UCSD-AML1 (cell line): ENCODE data around the gene IFNK.

Experiments
- DNase-seq: peaks from one replicate; lab custom pipeline; 2025; ENCODE audit not compliant: unreplicated experiment; lab: John Stamatoyannopoulos, UW

IFNK gene

DNA sequence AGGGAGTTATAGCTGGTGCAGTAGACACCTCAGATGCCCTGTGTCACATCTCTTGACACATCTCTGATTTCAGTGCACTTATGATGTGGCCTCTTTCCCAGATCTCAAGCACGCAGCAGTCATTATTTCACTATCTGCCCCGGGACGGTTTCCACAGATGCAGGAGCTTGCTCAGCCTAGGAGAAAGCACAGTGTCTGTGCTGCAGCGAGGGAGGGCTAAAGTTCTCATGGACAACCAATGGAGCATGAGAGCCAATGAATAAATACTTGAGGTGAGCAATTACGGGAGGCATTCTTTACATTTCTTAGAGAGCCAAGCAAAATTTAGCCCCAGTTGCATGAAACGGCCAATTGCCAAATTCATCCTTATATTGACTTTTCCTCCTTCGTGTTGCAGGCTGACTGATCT lies 12.9 kb downstream of the IFNK start:
- DNase-seq, result no peak

DNA sequence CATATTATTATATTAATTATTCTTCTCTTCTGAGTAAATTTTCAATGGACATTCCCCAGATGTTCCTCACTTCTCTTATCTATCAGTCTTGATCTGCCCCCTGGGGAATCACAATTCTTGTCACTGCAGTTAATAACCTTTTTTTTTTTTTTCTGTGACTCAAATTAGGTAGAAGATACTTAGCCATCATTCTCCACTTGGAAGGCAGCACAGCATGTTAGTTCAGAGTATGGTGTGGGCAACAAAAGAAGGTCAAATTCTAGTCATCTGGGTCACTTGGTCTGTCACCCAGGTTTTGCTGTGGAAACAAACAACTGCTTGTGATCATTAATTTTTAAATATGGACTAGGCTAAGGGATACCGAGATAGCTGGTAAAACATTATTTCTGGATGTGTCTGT lies 13.7 kb downstream of the IFNK start:
- DNase-seq, result no peak

DNA sequence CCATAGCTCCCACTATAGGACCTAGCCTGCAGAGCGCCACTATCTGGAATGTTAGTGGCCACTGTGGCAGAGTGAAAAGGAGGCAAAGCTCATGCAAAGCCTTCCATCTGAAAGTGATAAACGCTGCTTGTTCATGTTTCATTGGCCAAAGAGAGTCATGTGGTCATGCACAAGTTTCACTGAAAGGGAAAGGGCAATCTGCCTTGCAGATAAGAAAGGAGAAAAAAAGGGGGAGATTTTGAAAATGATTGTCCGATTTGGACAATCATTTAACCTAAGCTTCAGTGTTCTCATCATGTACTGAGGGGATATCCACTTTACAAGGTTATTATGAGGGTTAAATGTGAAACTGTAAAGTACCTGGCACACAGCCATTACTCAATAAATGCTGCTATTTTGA lies 14.6 kb downstream of the IFNK start:
- no peak for DNase-seq

DNA sequence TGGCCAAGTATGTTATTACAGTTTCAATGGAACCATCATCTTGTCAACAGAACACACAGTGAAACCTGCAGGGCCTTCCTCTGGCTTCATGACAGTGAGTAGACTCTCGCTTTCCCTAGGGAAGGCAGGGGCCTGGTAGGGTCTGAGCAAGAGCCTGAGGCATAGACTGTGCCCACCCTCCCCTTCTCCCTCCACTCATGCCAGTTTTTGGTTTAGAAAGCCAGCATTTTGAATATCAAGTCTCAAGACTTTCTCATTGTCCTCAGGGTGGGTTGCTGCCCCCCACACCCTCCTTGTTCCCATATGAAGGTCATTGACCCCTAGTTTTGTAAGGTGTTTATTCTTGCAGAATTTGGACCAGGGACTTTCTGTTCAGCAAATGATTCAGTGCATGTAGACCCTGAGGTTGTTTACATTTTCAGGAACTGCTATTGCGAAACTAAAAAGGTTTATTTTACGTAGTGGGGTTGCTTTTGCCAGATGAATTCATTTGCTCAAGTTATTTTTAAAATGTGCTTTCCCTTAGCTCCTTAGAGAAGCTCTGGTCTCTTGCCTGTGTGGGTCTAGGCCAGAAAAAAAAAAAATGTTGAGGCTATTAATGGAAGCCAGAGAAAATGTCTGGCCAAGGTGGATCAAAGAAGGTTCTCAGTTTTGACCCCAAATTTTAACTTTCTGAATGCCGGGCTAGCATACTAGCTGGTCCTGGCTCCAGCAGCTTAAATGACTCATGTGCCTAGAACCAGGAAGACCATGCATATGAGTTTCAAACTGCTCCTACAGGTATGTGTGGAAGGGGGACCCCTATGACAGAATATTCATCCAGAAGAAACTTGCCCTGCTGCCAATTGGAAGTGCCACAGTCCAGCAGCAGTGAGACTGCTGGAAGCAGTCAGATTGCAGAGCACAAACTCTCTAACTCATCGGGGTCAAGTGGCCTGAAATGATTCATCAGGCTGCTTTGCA lies 15.7 kb downstream of the IFNK start:
- DNase-seq, result peak; percentile 8

DNA sequence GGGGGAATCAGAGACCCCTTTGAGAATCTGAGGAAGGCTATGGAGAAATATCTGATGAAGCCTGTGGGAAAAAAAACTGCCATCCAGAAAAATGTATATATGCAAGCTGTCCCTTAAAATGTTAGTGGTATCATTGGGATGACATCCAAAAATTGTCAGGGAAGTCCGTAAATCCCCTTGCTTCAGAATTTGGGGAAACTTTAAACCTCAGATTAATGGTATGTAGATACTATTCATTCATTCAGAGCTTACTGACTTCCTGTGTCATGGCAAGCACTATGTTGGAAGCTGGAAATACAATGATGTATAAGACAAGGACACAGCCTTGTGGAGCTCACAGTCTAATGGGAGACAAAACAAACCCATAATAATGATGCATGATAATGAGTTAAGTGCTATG lies 16.4 kb downstream of the IFNK start:
- DNase-seq, result no peak

DNA sequence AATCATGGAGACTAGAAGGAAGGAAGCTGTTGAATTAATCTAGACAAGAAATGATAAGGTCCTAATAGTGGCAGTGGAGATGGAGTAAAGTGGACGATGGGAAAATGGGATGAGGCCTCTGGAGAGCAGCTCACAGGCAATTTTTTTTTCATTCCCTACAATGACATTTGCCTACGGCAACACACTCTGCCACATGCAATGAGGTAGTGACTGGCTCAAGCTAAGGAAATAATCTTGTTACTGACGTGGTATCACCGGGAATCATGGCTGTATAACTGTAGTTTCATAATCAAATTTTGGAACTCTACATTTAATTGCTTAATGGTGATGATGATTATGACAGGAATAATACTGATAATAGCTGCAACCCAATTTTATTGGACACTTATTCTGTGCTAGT lies 17.6 kb downstream of the IFNK start:
- no peak for DNase-seq

DNA sequence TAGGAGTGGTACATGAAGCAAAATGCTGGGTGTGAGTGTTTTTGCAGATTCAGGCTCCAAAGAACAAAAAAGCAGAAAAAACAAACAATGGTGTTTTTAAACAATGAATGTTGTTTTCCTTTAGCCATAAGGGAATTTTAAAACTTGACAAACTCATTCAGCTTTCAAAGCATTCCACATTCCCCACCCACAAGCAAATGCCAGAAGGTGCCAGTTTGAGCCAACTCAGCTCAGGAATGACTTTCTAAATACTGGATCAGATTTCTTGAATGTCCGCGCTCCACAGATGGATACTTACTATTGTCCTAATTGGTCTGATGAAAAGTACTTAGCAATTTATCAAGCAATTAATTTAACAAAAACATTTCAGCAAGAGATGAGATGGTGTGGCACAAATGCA lies 18.4 kb downstream of the IFNK start:
- no peak for DNase-seq

DNA sequence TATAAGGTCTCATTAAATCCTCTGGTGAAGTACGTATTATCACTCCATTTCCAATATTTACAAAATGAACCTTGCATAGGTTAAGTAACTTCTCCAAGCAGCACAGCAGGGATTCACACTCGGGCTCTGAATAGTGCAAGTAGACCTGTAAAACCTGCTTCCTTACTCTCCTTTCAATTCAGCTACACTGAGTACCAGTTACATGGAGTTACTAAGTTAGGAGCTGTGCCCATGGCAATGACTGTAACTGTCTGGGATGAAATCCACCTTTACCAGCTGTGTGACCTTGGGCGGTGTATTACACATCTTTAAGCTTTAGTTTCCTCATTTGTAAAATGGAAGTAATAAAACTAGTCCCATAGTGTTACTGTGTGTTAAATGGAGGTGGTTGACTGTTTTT lies 21.4 kb downstream of the IFNK start:
- DNase-seq, result no peak

DNA sequence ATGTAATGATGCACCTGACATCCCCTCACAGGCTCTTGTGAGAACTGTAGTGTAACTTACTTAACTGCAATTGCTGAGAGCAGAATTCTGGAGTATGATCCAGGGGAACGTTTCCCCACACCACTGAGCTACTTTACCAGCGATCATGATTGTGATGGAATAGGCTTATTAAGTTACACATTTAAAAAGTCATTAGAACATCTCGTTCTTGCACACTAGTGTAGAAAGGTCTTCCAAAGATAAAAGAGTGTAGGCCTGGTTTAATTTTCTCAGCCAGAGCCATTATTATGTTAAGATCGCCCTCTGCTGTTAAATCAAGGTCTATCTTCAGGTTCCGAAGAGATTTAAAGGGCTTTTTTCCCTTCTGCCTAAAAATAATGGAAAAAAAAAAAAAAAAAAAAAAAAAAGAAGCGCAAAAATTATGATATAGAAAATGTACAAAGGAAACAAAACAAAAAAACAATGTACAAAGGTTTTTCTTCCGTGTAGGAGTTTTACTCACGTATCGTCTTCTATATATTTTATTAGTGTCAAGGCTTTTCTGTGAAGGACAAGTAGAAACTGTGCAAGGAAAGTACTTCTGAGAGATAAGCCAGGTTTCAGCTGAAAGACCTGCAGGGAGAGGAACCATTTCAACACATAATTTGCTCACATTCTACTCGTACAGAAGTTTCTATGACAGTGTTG lies 24.1 kb downstream of the IFNK start:
- peak; percentile 5 for DNase-seq

DNA sequence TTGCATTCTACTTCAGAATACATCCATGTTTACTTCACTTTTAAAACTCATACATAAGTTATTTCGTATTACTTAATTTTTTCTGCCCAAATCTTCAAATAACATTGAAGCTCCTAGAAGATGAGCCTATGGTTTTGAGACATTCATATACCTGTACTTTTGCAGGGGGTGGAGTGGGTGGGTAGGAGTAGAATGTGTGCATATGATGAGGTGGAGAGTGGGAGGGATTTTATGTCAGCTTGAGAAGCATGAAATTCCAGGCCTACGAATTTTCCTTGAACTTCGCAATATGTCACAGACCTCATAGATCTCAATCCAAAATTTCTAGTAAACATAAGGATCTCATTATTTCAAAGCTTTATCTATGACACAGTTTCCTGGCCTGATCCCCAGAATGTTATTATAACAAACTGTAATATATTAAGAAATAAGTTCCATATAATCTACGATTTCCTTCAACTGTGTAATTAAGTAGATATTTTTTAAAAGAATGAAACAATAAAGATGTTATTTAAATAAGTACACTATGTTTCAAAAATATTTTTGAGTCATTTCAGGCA lies 25.2 kb downstream of the IFNK start:
- DNase-seq, result no peak

DNA sequence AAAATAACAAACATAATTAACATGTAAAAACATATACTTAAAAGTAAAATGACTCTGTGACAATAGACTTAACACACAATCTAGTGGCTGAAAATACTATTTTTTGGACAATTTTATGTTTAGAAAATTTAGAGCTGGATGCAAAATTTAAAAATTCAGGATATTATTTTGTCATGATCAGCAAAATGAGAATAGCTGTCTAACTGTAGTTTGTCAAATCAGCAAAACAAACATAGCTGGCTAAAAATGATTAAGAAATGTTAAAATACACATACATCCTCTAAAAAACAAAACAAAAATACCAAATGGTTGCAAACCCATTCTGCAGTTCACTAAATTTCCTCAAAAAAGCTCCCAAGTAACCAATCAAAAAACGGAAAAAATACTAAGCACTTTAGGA lies 30.6 kb downstream of the IFNK start:
- DNase-seq, result no peak

DNA sequence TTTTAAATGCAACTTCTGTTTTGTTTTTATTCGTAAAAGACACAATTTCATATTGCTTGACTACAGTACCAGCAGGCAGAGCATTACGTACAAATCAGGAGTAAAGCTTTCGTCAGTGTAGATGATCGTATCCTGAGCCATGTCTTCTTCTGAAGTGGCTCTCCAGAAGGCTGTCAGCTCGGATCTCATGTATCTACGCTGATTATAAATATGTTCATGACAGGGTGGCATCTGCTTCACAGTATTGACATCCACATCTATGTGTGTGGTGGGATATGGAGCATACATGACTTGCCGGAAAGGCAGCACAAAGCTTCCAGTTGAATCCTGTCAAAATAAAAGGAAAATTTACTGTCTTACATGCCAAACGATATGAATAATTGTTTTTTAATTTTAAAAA lies 32.4 kb downstream of the IFNK start:
- DNase-seq, result no peak

DNA sequence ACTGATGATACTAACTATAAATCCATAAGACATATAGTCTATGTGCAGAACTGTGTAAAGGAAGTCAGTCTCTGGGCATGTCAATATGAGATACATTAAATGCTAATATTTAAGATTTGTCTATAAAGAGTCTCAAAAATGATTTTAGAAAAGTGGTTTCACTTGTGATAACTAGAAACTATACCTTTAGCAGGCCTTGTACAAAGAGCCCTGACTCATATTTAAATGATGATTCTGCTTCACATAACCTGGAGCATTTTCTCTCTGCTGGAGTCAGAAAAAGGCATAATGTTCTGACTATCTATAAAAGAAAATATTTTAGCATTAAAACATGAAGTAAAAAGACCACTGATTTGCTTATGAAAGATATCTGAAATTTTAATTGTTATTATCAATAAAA lies 34.2 kb downstream of the IFNK start:
- DNase-seq, result no peak

DNA sequence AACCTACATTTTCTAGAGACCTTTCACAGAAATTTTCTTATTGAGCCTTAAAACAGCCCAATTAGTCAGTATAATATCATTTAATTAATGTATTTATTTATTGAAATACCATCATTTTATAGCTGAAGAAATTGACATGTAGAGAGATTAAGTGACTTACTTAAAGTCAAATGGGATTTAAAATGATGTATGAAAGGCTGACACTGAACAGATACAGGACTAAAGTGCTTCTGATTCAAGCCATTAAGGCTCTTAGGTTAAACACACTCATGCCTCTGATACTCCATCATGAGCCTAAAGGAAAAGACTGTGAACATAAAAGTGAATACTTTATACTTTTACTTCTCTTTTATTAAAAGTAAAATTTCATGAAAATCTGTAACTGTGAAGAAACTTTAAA lies 36.4 kb downstream of the IFNK start:
- DNase-seq, result no peak

DNA sequence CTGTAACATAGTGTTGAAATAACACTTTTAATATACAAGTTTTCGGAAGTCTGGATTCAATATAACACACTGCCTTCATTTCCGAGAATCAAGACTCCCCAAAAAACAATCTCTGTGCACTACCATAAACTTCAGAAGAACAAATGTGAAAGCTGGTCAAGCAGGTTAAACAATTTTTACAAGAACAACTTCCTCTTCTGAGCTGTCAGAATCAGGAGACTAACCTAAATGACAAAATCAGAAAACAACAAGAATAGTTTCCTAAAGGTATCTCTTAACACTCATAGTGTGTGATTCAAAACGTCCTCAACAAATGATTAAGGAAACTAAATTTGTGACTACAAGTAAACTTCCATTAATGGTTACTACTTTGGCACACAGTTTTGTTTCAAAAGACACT lies 37.6 kb downstream of the IFNK start:
- no peak for DNase-seq

DNA sequence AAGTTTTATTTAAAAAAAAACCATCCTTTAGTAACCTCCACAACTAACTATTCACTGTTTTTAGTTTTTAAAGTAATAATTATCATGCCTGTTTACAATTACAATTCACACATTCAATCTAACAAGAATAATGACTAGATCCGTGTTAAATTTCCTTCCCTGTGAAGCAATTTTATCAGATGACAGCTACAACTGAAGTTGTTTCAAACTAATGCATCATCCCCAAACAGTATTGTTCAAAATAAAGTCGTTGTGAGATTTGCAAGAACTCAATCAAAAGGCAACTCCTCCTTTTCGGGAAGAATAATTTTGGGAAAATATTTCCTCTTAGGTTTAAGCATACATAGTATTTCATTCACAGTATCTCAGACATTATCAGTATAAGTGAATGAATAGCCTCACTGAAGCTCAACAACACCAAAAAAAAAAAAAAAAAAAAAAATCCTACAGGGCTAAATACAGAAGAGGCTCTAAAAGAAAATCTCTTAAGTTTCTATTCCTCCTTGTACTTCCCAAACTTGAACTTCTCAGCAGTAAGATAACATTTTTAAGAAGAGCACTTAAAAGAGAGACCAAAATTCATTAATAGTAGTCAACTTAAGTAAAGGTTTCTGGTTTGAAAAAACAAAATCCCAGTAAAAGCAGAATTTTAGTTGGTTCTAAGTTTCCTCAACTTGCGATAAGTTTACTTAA lies 39.8 kb downstream of the IFNK start:
- DNase-seq, result no peak

DNA sequence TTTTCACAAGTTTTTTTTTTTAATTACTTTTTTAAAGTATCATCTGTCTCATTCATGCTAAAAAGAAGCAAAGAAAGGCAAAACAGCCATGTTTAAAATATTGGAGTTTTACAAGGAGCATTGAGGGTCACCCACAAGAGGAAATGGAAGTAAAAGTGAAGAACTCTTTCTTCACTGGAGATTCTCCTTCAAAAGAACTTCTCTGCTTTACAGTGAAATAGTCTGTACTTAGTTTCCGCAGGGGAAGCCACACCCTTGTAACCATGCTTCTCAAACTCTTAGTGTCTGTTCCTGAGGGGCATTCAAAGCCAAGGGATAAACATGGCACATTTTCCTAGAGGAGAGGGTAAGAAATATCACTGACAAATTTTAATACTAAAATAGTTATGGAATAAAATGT lies 40.6 kb downstream of the IFNK start:
- no peak for DNase-seq

DNA sequence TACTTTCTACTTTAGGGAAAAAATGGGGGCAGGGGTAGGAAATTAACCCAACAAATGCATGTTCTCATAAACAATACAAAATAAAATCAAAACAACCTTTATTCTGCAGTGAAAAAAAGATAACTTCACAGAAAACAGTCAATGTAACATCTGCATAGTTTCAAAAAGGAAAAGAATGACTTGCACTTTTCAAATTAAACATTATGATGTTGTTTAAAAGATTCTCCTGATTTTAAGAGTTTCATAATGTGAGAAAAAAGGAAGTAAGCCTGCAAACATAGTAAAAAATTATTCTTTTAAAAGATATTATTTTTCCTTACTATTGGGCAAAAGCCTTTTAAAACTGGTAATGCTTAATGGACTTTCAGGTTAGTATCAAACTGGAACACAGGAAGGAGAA lies 41.6 kb downstream of the IFNK start:
- no peak for DNase-seq

DNA sequence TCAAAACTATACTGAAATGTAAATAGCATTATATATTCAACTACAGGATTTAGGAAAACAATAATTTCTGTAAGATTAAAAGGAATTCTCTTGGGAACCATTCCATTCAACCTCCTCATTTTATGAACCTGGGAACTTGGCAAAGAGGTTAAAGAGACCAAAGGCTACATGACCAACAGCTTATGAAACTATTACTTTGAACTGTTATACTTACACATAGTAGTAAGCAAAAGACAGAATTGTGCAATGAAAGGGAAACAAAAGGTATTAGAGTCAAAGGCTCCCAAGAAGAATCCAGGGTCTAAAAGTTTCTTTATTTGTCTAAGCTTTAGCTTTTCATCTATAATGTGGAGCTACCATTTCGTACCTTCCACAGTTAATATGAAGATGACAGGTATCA lies 42.0 kb downstream of the IFNK start:
- no peak for DNase-seq

DNA sequence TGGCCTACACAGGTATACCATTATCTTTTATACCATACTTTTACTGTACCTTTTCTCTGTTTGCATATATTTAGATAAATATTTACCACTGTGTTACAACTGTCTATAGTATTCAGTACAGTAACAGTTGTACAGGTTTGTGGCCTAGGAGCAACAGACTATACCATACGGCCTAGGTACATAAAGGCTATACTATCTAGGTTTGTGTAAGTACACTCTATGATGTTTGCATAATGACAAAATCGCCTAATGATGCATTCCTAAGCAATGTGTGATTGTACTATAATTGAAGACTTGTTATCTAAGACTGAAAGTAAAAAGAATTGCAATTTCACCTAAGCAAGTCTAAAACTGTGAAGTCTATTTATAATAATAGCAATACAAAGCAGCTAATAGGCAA lies 45.3 kb downstream of the IFNK start:
- DNase-seq, result no peak

DNA sequence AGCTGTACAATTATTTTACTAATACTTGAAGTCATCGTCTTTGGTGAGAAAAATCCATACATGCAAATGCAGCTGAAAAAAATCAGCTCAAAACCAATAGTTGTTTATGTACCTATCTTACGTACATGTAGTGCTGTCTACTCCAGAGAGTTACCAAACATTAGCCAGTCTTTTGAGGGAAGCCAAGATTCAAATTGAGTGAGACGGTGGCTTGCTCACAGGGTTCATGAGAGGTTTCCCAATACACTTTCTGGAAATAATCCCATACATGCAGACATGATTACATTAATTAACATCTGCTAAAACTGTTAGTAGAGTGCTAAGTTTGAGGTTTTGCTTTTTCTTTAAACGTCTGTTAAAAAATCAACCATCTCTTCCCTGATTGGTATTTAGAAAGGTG lies 46.9 kb downstream of the IFNK start:
- DNase-seq, result no peak

DNA sequence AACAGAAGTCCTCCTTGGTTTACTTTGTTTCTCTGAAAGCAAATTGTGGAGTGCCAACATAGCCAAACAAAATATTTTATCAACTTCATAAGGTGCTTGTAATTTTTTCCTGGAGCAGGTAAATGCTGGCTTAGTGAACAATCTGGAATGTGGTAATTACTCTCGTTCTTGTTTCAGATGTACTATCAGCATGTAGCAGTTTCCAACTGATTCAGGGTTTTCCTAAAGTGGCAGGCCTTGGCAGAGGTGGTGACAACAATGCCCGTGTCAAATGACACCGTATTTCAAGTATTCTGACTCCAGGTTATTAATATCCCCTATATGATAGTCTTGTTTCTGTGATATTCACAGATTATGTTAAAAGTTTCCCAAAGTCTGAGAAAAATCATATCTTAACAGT lies 48.0 kb downstream of the IFNK start:
- DNase-seq, result no peak
